ENCODE data around the gene SLC1A7.

SLC1A7 gene

GRCh38 chr1:53076721-53077598 is 65.5 kb downstream of the SLC1A7 start:
- DNase-seq (ENCODE audit: low spot score), result no peak

- no peak for DNase-seq (ENCODE audit: low spot score)
Observed at GRCh38 chr1:53076165-53076564, 66.3 kb downstream of the SLC1A7 start.

- no peak for DNase-seq (ENCODE audit: low spot score)
Observed at GRCh38 chr1:53075761-53076163, 66.7 kb downstream of the SLC1A7 start.

GRCh38 chr1:53075206-53075605 is 67.2 kb downstream of the SLC1A7 start:
- DNase-seq (ENCODE audit: low spot score), result no peak

GRCh38 chr1:53074313-53075154 is 67.9 kb downstream of the SLC1A7 start:
- no peak for DNase-seq (ENCODE audit: low spot score)

- DNase-seq (ENCODE audit: low spot score), result no peak
Observed at GRCh38 chr1:53073868-53074311, 68.5 kb downstream of the SLC1A7 start.

GRCh38 chr1:53073287-53073686 is 69.2 kb downstream of the SLC1A7 start:
- no peak for DNase-seq (ENCODE audit: low spot score)

- no peak for DNase-seq (ENCODE audit: low spot score)
Observed at GRCh38 chr1:53071915-53072314, 70.5 kb downstream of the SLC1A7 start.

GRCh38 chr1:53071167-53071865 is 71.1 kb downstream of the SLC1A7 start:
- no peak for DNase-seq (ENCODE audit: low spot score)

- DNase-seq (ENCODE audit: low spot score), result no peak
Observed at GRCh38 chr1:53070621-53071020, 71.8 kb downstream of the SLC1A7 start.

- DNase-seq (ENCODE audit: low spot score), result no peak
Observed at GRCh38 chr1:53069663-53070327, 72.6 kb downstream of the SLC1A7 start.

GRCh38 chr1:53069265-53069662 is 73.2 kb downstream of the SLC1A7 start:
- no peak for DNase-seq (ENCODE audit: low spot score)

GRCh38 chr1:53068314-53069099 is 73.9 kb downstream of the SLC1A7 start:
- peak; percentile 91 for DNase-seq (ENCODE audit: low spot score)

GRCh38 chr1:53067886-53068285 is 74.6 kb downstream of the SLC1A7 start:
- DNase-seq (ENCODE audit: low spot score), result no peak

GRCh38 chr1:53066891-53067738 is 75.3 kb downstream of the SLC1A7 start:
- DNase-seq (ENCODE audit: low spot score), result no peak

GRCh38 chr1:53066488-53066887 is 76.0 kb downstream of the SLC1A7 start:
- DNase-seq (ENCODE audit: low spot score), result no peak

GRCh38 chr1:53065391-53065790 is 77.0 kb downstream of the SLC1A7 start:
- no peak for DNase-seq (ENCODE audit: low spot score)

- no peak for DNase-seq (ENCODE audit: low spot score)
Observed at GRCh38 chr1:53063744-53064515, 78.5 kb downstream of the SLC1A7 start.
